IMR-90 (cell line): Measurements from ENCODE around the gene RAPGEF2. TPM values are rescaled to one million over a fixed set of nuclear protein-coding genes. Genes with fewer than 3 reads are reported as not detected.

Source experiments
- ATAC-seq: fragments of 200-7000 bp; cut with Tn5 transposase; 2 replicates; pipeline ENCODE4 v1.9.1; 2020; ENCODE audit warnings: low read depth, mild to moderate bottlenecking, moderate library complexity
- BruUV-seq: library from RNA; stranded (reverse); fragments of 400-500 nt; replicated peaks from 2 replicates; lab custom pipeline; 2021; lab: Mats Ljungman, UMichigan
- CTCF ChIA-PET: fragments of 300-600 bp; formaldehyde crosslinking; extraction: SDS; loops from one replicate; lab custom pipeline; 2021; ENCODE audit warnings: antibody characterized with exemption; lab: Yijun Ruan, JAX
- POLR2A ChIA-PET: fragments of 300-600 bp; sonication (Branson Sonifier 250); formaldehyde crosslinking; loops from one replicate; lab custom pipeline; 2022; ENCODE audit warnings: antibody characterized with exemption; ENCODE audit not compliant: unreplicated experiment; lab: Charles Lee
- DNase-seq: peaks from one replicate; pipeline ENCODE4 v3.0.0; 2013
- H2AFZ ChIP-seq: replicated peaks from 2 replicates; pipeline ENCODE3; 2013; ENCODE audit warnings: low read length, mild to moderate bottlenecking; ENCODE audit not compliant: poor library complexity
- H2AK5ac ChIP-seq: 2 replicates; pipeline ENCODE4 v1.6.1; 2013; ENCODE audit warnings: low read depth, low read length, inconsistent platforms
- H2AK9ac ChIP-seq: replicated peaks from 2 replicates; pipeline ENCODE3; 2013; ENCODE audit warnings: mild to moderate bottlenecking, low read depth, low read length, moderate library complexity; ENCODE audit not compliant: poor library complexity
- H2BK120ac ChIP-seq: 2 replicates; pipeline ENCODE4 v1.6.1; 2013; ENCODE audit warnings: low read depth, low read length, inconsistent platforms
- H2BK15ac ChIP-seq: 3 replicates; pipeline ENCODE4 v1.6.1; 2013; ENCODE audit warnings: low read depth, low read length, inconsistent platforms
- H2BK20ac ChIP-seq: 2 replicates; pipeline ENCODE4 v1.6.1; 2013; ENCODE audit warnings: low read depth, mild to moderate bottlenecking, inconsistent platforms, low read length, moderate library complexity
- H2BK5ac ChIP-seq: 2 replicates; pipeline ENCODE4 v1.6.1; 2013; ENCODE audit warnings: mild to moderate bottlenecking, low read depth, low read length, inconsistent platforms; ENCODE audit not compliant: poor library complexity, severe bottlenecking
- H3K14ac ChIP-seq: replicated peaks from 2 replicates; pipeline ENCODE4 v1.6.1; 2013; ENCODE audit warnings: low read depth, low read length, inconsistent platforms
- H3K18ac ChIP-seq: 2 replicates; pipeline ENCODE4 v1.6.1; 2013; ENCODE audit warnings: low read depth, low read length, control low read depth
- H3K23ac ChIP-seq: 2 replicates; pipeline ENCODE4 v1.6.1; 2013; ENCODE audit warnings: low read depth, low read length, inconsistent platforms
- H3K27ac ChIP-seq: 2 replicates; pipeline ENCODE4 v1.5.1; 2013; ENCODE audit warnings: mild to moderate bottlenecking, control low read depth, low read length; ENCODE audit not compliant: insufficient read depth
- H3K27me3 ChIP-seq: 2 replicates; pipeline ENCODE4 v1.6.1; 2013; ENCODE audit warnings: low read length; ENCODE audit not compliant: control insufficient read depth, insufficient read depth
- H3K36me3 ChIP-seq: 2 replicates; pipeline ENCODE4 v1.6.1; 2013; ENCODE audit warnings: low read length, mixed read lengths; ENCODE audit not compliant: control insufficient read depth, insufficient read depth
- H3K4ac ChIP-seq: 2 replicates; pipeline ENCODE4 v1.6.1; 2013; ENCODE audit warnings: low read depth, low read length, inconsistent platforms
- H3K4me1 ChIP-seq: 2 replicates; pipeline ENCODE4 v1.6.1; 2013; ENCODE audit warnings: low read length, mixed read lengths; ENCODE audit not compliant: control insufficient read depth, insufficient read depth
- H3K4me2 ChIP-seq: 2 replicates; pipeline ENCODE4 v1.6.1; 2013; ENCODE audit warnings: low read depth, mild to moderate bottlenecking, control low read depth, low read length, moderate library complexity
- H3K4me3 ChIP-seq: 2 replicates; pipeline ENCODE4 v1.5.1; 2013; ENCODE audit warnings: low read depth, mild to moderate bottlenecking, control low read depth, low read length, moderate library complexity; ENCODE audit not compliant: insufficient read depth
- H3K56ac ChIP-seq: 2 replicates; pipeline ENCODE4 v1.6.1; 2013; ENCODE audit warnings: low read length, inconsistent platforms; ENCODE audit not compliant: insufficient read depth; ENCODE audit errors: extremely low read depth
- H3K79me1 ChIP-seq, 2 experiments: 2 replicates each; pipeline ENCODE4 v1.6.1; 2013; ENCODE audit warnings: low read length in 2 of 2, inconsistent platforms in 1 of 2, low read depth in 1 of 2
- H3K9ac ChIP-seq: 2 replicates; pipeline ENCODE4 v1.6.1; 2013; ENCODE audit warnings: low read depth, low read length, control low read depth
- H3K9me1 ChIP-seq: 2 replicates; pipeline ENCODE4 v1.6.1; 2013; ENCODE audit warnings: low read length, inconsistent platforms; ENCODE audit not compliant: insufficient read depth
- H3K9me3 ChIP-seq: 2 replicates; pipeline ENCODE4 v1.6.1; 2013; ENCODE audit warnings: low read length; ENCODE audit not compliant: control insufficient read depth, insufficient read depth
- H4K20me1 ChIP-seq: 2 replicates; pipeline ENCODE4 v1.6.1; 2013; ENCODE audit warnings: low read length, inconsistent platforms; ENCODE audit not compliant: insufficient read depth
- H4K5ac ChIP-seq: 2 replicates; pipeline ENCODE4 v1.6.1; 2013; ENCODE audit warnings: mild to moderate bottlenecking, low read depth, low read length, control low read depth
- H4K8ac ChIP-seq, 2 experiments: 2 replicates each; pipeline ENCODE4 v1.6.1; 2013; ENCODE audit warnings: low read depth in 2 of 2, low read length in 2 of 2, control low read depth in 1 of 2, inconsistent platforms in 1 of 2
- H4K91ac ChIP-seq: 2 replicates; pipeline ENCODE4 v1.6.1; 2013; ENCODE audit warnings: low read depth, low read length, inconsistent platforms; ENCODE audit not compliant: insufficient read depth
- BHLHE40 ChIP-seq: fragments of 150-350 bp; IDR thresholded peaks from 2 replicates; pipeline ENCODE4 v1.6.1; 2016; ENCODE audit warnings: mild to moderate bottlenecking, low read depth, low read length
- CEBPB ChIP-seq: IDR thresholded peaks from 2 replicates; pipeline ENCODE4 v1.6.1; 2012; ENCODE audit warnings: low read depth, low read length, improper control_type of control experiment
- CHD1 ChIP-seq: IDR thresholded peaks from 2 replicates; pipeline ENCODE4 v1.6.1; 2012; ENCODE audit warnings: low read depth, low read length, improper control_type of control experiment
- FOS ChIP-seq: fragments of 150-350 bp; IDR thresholded peaks from 2 replicates; pipeline ENCODE4 v1.6.1; 2016; ENCODE audit warnings: low read depth, low read length
- MAFK ChIP-seq: IDR thresholded peaks from 2 replicates; pipeline ENCODE4 v1.6.1; 2012; ENCODE audit warnings: low read depth, low read length, improper control_type of control experiment
- MAZ ChIP-seq: IDR thresholded peaks from 2 replicates; pipeline ENCODE4 v1.6.1; 2012; ENCODE audit warnings: low read depth, mild to moderate bottlenecking, low read length, improper control_type of control experiment, moderate library complexity, borderline replicate concordance
- MXI1 ChIP-seq: IDR thresholded peaks from 2 replicates; pipeline ENCODE4 v1.6.1; 2012; ENCODE audit warnings: low read depth, mild to moderate bottlenecking, low read length, moderate library complexity, borderline replicate concordance
- NFE2L2 ChIP-seq: fragments of 150-350 bp; IDR thresholded peaks from 2 replicates; pipeline ENCODE4 v1.6.1; 2016; ENCODE audit warnings: low read depth, mild to moderate bottlenecking, low read length
- POLR2A ChIP-seq: IDR thresholded peaks from 2 replicates; pipeline ENCODE4 v1.6.1; 2012; ENCODE audit warnings: mild to moderate bottlenecking, low read depth, low read length
- RCOR1 ChIP-seq: IDR thresholded peaks from 2 replicates; pipeline ENCODE4 v1.6.1; 2012; ENCODE audit warnings: mild to moderate bottlenecking, low read length, improper control_type of control experiment; ENCODE audit not compliant: insufficient replicate concordance
- RFX5 ChIP-seq: IDR thresholded peaks from 2 replicates; pipeline ENCODE4 v1.8.0; 2012; ENCODE audit warnings: low read depth, mild to moderate bottlenecking, low read length, moderate library complexity
- SMC3 ChIP-seq: fragments of 150-350 bp; IDR thresholded peaks from 2 replicates; pipeline ENCODE4 v1.6.1; 2016; ENCODE audit warnings: low read depth, mild to moderate bottlenecking, antibody characterized with exemption, low read length, moderate library complexity
- WGBS, 2 experiments: methylation state at CpG; one replicate each; pipeline versions ENCODE4 v1.1.5 to v1.1.7; 2013; ENCODE audit warnings: missing lambda C conversion rate in 2 of 2; ENCODE audit not compliant: insufficient read length in 1 of 2; ENCODE audit errors: extremely low coverage in 2 of 2; 5-methylcytosine and 5-hydroxymethylcytosine counted together
- dilution Hi-C: fragments of 300-500 bp; cut with HindIII; formaldehyde crosslinking; loops from one replicate; pipeline ENCODE4 v1.14.3; 2018; ENCODE audit warnings: low sequenced_read_pairs; ENCODE audit not compliant: unreplicated experiment
- in situ Hi-C: fragments of 300-500 bp; cut with MboI; formaldehyde crosslinking; loops from 3 replicates; pipeline ENCODE4 v1.14.3; 2019; ENCODE audit warnings: low sequenced_read_pairs, inconsistent platforms, mixed read lengths
- intact Hi-C: fragments of 100-400 bp; cut with micrococcal nuclease; formaldehyde crosslinking; loops from 2 replicates; pipeline ENCODE4 v1.10.0; 2022
- polyA plus RNA-seq, 3 experiments: library from polyadenylated mRNA; depleted of rRNA; stranded (reverse); fragments of >200 nt; gene quantifications; 2 replicates each; pipeline ENCODE4 v1.2.3, GENCODE V29; 2012; ENCODE audit warnings: low replicate concordance in 1 of 3
- total RNA-seq: library from RNA; depleted of rRNA; stranded (reverse); fragments of >200 nt; gene quantifications from 2 replicates; pipeline ENCODE4 v1.2.3, GENCODE V29; 2012
- TF ChIP-seq, protein P1 (sequence below): fragments of 150-350 bp; IDR thresholded peaks from 2 replicates; pipeline ENCODE4 v1.6.1; 2016; ENCODE audit warnings: low read depth, mild to moderate bottlenecking, low read length, moderate library complexity, borderline replicate concordance
- TF ChIP-seq, protein P2 (sequence below): fragments of 150-350 bp; IDR thresholded peaks from 2 replicates; pipeline ENCODE4 v1.6.1; 2017; ENCODE audit warnings: mild to moderate bottlenecking, antibody characterized with exemption, low read length, low read depth
- TF ChIP-seq, protein P3 (sequence below): conservative IDR thresholded peaks from 2 replicates; pipeline ENCODE4 v1.5.1; 2012; ENCODE audit warnings: mild to moderate bottlenecking, low read depth, low read length, improper control_type of control experiment

The RAPGEF2 gene
- total and polyA plus RNA-seq, 2 of the 4 experiments (the other 2 are of a cell fraction) = 27.6 to 109 TPM

DNA sequence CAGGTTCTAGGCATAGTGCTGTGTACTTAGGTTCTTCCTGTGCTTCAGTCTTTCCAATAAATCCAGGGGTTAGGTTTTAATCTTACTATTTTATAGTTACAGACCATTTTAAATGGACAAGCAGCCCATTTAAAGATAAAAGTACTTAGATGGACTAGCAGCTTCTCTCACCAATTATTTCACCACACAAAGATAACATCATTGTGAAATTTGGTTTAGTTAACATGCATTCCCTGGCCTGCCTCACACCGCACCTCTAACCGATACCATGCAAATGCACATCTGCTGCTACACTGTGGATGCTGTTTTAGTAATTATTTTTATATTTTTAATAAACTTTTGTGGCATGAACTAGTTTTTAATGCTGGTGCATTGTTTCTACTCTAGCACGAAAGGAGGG is 252.6 kb downstream of the RAPGEF2 start:
- CTCF ChIA-PET = no interaction called here
- H4K8ac ChIP-seq = no peak overlapping the region; a peak in 1 of 4 replicates
- H3K14ac ChIP-seq = no peak overlapping the region
- H4K20me1 ChIP-seq = peaks cover 3% of the 10 kb centered on the region; the same call in 1 of the 2 replicates
- no peak overlapping the region for H2BK15ac ChIP-seq
- H2BK120ac ChIP-seq = no peak overlapping the region
- H3K18ac ChIP-seq = no peak overlapping the region
- DNase-seq (no peak), ATAC-seq (no peak)
- peaks cover 14% of the 10 kb centered on the region for H3K9me1 ChIP-seq
- peaks cover 11 to 29% of the 10 kb centered on the region in 2 experiments for H3K79me1 ChIP-seq
- dilution Hi-C loops (no loop called here), intact Hi-C loops (no loop called here), in situ Hi-C loops (no loop called here)
- H3K36me3 ChIP-seq = peaks cover 26% of the 10 kb centered on the region
- H2BK5ac ChIP-seq = no peak overlapping the region
- H4K5ac ChIP-seq = no peak overlapping the region
- no peak for TF ChIP-seq SMC3
- TF ChIP-seq, protein P1, sequence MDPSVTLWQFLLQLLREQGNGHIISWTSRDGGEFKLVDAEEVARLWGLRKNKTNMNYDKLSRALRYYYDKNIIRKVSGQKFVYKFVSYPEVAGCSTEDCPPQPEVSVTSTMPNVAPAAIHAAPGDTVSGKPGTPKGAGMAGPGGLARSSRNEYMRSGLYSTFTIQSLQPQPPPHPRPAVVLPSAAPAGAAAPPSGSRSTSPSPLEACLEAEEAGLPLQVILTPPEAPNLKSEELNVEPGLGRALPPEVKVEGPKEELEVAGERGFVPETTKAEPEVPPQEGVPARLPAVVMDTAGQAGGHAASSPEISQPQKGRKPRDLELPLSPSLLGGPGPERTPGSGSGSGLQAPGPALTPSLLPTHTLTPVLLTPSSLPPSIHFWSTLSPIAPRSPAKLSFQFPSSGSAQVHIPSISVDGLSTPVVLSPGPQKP = no peak
- TF ChIP-seq CEBPB = no peak
- no peak for TF ChIP-seq FOS
- TF ChIP-seq POLR2A = no peak
- TF ChIP-seq BHLHE40 = no peak
- TF ChIP-seq, protein P2, sequence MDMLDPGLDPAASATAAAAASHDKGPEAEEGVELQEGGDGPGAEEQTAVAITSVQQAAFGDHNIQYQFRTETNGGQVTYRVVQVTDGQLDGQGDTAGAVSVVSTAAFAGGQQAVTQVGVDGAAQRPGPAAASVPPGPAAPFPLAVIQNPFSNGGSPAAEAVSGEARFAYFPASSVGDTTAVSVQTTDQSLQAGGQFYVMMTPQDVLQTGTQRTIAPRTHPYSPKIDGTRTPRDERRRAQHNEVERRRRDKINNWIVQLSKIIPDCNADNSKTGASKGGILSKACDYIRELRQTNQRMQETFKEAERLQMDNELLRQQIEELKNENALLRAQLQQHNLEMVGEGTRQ = no peak
- no peak for TF ChIP-seq MAFK
- TF ChIP-seq RFX5 = no peak
- TF ChIP-seq RCOR1 = no peak
- no peak for TF ChIP-seq CHD1
- TF ChIP-seq, protein P3, sequence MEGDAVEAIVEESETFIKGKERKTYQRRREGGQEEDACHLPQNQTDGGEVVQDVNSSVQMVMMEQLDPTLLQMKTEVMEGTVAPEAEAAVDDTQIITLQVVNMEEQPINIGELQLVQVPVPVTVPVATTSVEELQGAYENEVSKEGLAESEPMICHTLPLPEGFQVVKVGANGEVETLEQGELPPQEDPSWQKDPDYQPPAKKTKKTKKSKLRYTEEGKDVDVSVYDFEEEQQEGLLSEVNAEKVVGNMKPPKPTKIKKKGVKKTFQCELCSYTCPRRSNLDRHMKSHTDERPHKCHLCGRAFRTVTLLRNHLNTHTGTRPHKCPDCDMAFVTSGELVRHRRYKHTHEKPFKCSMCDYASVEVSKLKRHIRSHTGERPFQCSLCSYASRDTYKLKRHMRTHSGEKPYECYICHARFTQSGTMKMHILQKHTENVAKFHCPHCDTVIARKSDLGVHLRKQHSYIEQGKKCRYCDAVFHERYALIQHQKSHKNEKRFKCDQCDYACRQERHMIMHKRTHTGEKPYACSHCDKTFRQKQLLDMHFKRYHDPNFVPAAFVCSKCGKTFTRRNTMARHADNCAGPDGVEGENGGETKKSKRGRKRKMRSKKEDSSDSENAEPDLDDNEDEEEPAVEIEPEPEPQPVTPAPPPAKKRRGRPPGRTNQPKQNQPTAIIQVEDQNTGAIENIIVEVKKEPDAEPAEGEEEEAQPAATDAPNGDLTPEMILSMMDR = no peak
- TF ChIP-seq MXI1 = no peak
- no peak for TF ChIP-seq NFE2L2
- no peak for TF ChIP-seq MAZ
- H3K27me3 ChIP-seq = no peaks in the 10 kb centered on the region
- no peak overlapping the region for H3K27ac ChIP-seq
- no peak overlapping the region for H3K4ac ChIP-seq
- H3K4me1 ChIP-seq = peaks cover 15% of the 10 kb centered on the region
- H4K91ac ChIP-seq = no peak overlapping the region
- no peaks in the 10 kb centered on the region for H3K9me3 ChIP-seq
- no peak overlapping the region for H2AFZ ChIP-seq
- POLR2A ChIA-PET = no interaction called here
- H3K4me3 ChIP-seq = no peak overlapping the region
- no peak overlapping the region for H2AK5ac ChIP-seq
- no peak overlapping the region for H2AK9ac ChIP-seq
- no peak overlapping the region for H3K56ac ChIP-seq
- H3K9ac ChIP-seq = no peak overlapping the region
- H3K4me2 ChIP-seq = no peak overlapping the region
- WGBS, 2 experiments = no CpG with 5 or more reads among the region's 3 CpGs
- no peak overlapping the region for H3K23ac ChIP-seq
- no peak overlapping the region for H2BK20ac ChIP-seq
- no TSS peak for BruUV-seq
